ENCODE data around the gene MICU1. TPM values are rescaled to one million over a fixed set of nuclear protein-coding genes. Genes with fewer than 3 reads are reported as not detected.

MICU1 gene
- total RNA-seq, 1 donor from 2014 or later: 37.4 TPM

DNA sequence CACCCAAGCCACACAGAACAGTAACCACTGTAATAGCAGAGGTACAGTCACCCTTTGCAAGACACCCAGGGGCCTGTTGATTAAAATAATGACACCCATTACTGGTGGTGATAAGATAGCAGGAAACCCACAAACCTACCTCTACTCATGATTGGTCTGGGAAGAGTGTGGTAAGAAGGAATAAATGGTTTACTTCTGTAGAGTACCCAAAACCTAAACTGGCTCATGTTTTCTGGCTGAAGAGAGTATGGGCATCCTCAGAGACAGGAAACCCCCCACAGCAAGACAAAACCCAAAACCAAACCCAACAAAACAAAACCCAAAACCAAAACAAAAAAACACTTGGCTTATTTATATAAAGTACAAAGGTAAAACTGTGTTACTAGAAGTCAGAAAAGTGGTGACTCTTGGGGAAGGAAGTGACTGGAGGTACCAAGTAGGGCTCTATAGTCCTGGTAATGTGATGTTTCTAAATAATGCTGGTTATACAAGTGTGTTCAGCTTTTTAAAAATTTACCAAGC is 255.6 kb downstream of the MICU1 start:
- H3K4me1 ChIP-seq: no peaks in the 10 kb centered on the region
- H3K27me3 ChIP-seq (ENCODE audit: low read depth): no peaks in the 10 kb centered on the region
- DNase-seq: no peak
- TF ChIP-seq, protein P1, sequence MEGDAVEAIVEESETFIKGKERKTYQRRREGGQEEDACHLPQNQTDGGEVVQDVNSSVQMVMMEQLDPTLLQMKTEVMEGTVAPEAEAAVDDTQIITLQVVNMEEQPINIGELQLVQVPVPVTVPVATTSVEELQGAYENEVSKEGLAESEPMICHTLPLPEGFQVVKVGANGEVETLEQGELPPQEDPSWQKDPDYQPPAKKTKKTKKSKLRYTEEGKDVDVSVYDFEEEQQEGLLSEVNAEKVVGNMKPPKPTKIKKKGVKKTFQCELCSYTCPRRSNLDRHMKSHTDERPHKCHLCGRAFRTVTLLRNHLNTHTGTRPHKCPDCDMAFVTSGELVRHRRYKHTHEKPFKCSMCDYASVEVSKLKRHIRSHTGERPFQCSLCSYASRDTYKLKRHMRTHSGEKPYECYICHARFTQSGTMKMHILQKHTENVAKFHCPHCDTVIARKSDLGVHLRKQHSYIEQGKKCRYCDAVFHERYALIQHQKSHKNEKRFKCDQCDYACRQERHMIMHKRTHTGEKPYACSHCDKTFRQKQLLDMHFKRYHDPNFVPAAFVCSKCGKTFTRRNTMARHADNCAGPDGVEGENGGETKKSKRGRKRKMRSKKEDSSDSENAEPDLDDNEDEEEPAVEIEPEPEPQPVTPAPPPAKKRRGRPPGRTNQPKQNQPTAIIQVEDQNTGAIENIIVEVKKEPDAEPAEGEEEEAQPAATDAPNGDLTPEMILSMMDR (IDR thresholded peaks at IDR 0.05; ENCODE audit: borderline replicate concordance): no peak
- H3K9me3 ChIP-seq (replicated peaks): no peaks in the 10 kb centered on the region
- peaks cover 34% of the 10 kb centered on the region for H3K36me3 ChIP-seq
- intact Hi-C loops (cut with micrococcal nuclease): no loop called here
- H3K27ac ChIP-seq (replicated peaks): no peak overlapping the region
- H3K4me3 ChIP-seq: no peak overlapping the region

DNA sequence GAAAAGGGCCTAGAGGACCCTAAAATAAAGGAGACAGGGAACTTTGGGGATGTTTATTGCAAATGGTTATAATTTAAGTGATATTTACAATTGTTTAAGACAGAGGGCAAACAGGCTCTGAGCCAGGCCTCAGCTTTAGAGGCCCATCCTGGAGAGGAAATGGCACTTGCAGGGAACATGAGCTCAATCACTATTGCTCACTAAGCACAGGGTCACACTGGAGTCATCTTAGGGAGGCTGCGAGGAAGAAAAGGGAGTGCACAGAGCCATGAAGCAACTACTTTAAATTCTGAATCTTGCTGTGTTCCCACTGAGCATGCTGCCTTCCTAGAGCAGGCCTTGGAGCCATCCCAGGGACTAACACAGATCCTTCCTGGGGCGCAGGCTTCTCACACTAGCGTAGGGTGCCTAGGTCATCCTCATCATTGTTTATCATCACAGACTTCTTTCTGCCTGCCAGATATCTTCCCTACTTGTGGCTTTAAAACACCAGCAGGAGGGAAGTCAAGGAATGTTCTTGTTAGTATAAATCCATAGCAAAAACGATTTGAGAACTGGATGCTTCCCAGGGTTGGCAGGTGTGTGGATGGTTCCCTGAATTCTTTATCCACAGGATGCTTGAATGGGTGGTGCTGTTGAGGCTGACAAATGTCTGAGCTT is 258.4 kb downstream of the MICU1 start:
- no peak for DNase-seq
- TF ChIP-seq, protein P1 (IDR thresholded peaks at IDR 0.05; ENCODE audit: borderline replicate concordance): no peak
- Histone ChIP-seq H3K9me3 (replicated peaks) (no peaks in the 10 kb centered on the region), H3K4me3 (no peak overlapping the region), H3K27me3 (ENCODE audit: low read depth) (no peaks in the 10 kb centered on the region), H3K27ac (replicated peaks) (no peak overlapping the region), H3K36me3 (peaks cover 24% of the 10 kb centered on the region), H3K4me1 (peaks cover 12% of the 10 kb centered on the region)
- intact Hi-C loops (cut with micrococcal nuclease): loop anchor here (10.0 kb wide), 1 partner anchor 467 kb away; no protein-coding TSS in a partner anchor

DNA sequence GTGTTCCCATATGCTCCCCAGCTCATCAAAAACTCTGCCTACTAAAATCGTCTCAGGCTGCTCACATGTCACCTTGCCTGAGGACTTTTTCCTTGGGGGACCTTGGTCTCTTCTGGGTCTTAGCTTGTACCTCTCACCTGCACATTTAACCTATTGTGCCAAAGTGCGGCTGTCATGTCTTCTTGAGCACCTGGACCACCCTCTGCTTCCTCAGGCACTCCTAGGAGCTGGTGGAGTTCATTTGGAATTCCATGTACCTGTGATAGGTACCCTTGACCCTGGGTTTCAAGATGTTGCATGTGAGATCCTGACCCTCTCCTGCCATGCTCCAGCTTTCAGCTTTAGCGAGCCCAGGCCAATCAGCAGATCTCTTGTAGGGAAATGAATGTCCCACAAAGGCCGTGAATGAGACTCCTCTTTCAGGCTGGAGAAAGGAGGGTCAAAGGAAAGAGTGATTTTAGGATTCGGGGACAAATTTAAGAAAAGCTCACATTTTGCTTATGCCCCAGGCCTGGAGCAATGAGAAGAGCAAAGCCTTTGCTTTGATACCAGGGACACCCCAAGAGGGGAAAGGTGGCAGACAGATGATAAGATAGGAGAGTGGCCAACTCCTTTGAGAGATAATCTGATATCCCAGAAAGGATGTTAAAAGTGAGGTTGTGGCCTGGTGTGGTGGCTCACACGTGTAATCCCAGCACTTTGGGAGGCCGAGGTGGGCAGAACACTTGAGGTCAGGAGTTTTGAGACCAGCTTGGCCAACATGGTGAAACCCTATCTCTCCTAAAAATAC is 260.6 kb downstream of the MICU1 start:
- Histone ChIP-seq H3K27ac (replicated peaks) (no peak overlapping the region), H3K9me3 (replicated peaks) (no peaks in the 10 kb centered on the region), H3K4me3 (no peak overlapping the region), H3K27me3 (ENCODE audit: low read depth) (no peaks in the 10 kb centered on the region), H3K36me3 (peaks cover 24% of the 10 kb centered on the region), H3K4me1 (peaks cover 12% of the 10 kb centered on the region)
- DNase-seq: no peak
- intact Hi-C loops (cut with micrococcal nuclease): loop anchor here (10.0 kb wide), 1 partner anchor 470 kb away; no protein-coding TSS in a partner anchor
- TF ChIP-seq, protein P1 (IDR thresholded peaks at IDR 0.05; ENCODE audit: borderline replicate concordance): no peak

DNA sequence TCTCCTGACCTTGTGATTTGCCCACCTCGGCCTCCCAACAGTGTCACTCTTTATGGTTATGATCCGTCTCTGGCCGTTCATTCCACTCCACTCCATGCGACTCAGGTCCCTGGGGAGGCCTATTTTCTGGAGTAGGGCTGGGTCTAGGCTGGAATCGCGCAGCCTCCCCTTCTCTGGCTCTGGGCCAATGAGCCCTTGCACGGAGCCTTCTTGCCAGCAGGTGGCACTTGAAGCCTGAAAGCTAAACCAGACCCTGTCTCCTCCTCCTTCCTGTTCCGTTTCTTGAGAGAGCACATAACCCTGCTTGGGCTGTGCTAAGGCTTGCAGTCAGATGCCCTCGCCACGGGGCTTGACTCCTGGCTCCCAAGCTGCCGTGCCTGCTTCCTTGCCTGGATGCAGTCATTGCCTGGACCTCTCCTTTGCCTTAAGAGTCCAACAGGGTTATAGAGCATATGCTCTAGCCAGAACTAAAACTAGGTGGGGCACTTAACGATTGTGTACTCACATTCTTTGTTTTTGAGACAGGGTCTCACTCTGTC is 261.6 kb downstream of the MICU1 start:
- Histone ChIP-seq H3K27me3 (ENCODE audit: low read depth) (no peaks in the 10 kb centered on the region), H3K27ac (replicated peaks) (peak overlapping the region; percentile 72), H3K4me1 (peaks cover 12% of the 10 kb centered on the region), H3K4me3 (peak overlapping the region; percentile 48), H3K9me3 (replicated peaks) (no peaks in the 10 kb centered on the region), H3K36me3 (peaks cover 24% of the 10 kb centered on the region)
- TF ChIP-seq, protein P1 (IDR thresholded peaks at IDR 0.05; ENCODE audit: borderline replicate concordance): peak; percentile 98
- peak; percentile 90 for DNase-seq
- intact Hi-C loops (cut with micrococcal nuclease): loop anchor here (10.0 kb wide), 1 partner anchor 470 kb away; no protein-coding TSS in a partner anchor

DNA sequence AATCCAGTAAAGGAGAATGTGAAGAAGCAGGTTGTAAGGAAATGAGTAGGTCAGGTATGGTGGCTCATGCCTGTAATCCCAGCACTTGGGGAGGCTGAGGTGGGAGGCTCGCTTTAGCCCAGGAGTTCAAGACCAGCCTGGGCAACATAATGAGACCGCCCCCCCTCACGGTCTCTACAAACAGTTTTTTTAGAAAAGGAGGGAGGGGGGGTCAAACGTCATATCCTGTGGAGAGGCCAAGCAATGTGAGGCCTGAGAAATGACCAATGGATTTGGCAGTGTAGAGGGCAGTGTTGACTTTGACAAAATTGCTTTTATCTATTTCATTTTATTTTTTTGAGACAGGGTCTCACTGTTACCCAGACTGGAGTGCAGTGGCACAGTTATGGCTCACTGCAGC is 268.9 kb downstream of the MICU1 start:
- no peaks in the 10 kb centered on the region for H3K9me3 ChIP-seq (replicated peaks)
- TF ChIP-seq, protein P1 (IDR thresholded peaks at IDR 0.05; ENCODE audit: borderline replicate concordance): no peak

More for the DNA sequence above, 268.9 kb downstream of the MICU1 start:
- Histone ChIP-seq H3K27me3 (ENCODE audit: low read depth) (no peaks in the 10 kb centered on the region), H3K36me3 (peaks cover 6% of the 10 kb centered on the region), H3K4me1 (peaks cover 30% of the 10 kb centered on the region), H3K4me3 (no peak overlapping the region), H3K27ac (replicated peaks) (no peak overlapping the region)
- intact Hi-C loops (cut with micrococcal nuclease): no loop called here
- no peak for DNase-seq
